ENCODE data around the gene CCNK.

The CCNK gene

DNA sequence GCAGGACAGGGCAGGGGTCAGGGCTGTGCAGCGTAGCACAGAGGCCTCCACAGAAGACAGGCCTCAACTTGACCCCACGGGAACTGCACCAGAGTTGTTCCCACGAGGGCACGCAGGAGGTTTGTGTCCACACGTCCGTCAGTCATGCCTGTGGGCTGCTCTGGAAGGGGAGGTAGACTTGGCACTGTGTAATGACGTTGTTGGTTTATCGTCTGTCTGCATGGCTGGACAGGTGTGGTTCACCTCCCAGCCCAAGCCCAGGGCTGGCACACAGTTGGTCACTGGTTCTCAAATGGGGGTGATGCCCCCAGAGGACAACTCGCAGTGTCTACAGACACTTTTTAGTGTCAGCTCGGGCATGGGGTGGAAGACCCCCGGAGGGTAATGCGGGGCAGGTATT, 45.8 kb downstream of the CCNK start:
- Histone ChIP-seq H3K9ac (ENCODE audit: low read length) (no peak overlapping the region), H3K56ac (ENCODE audit: low read length) (no peak overlapping the region), H3K36me3 (ENCODE audit: control insufficient read depth, insufficient read depth, low read length) (no peaks in the 10 kb centered on the region), H4K5ac (ENCODE audit: low read length) (no peak overlapping the region), H3K27me3 (ENCODE audit: insufficient read depth, low read length, poor library complexity) (no peaks in the 10 kb centered on the region), H3K4ac (ENCODE audit: low read depth, low read length) (no peak overlapping the region), H3K79me2 (ENCODE audit: control insufficient read depth, insufficient read depth, low read length) (no peaks in the 10 kb centered on the region), H2BK15ac (replicated peaks; ENCODE audit: low read depth) (no peak overlapping the region), H3K79me1 (ENCODE audit: low read length) (no peaks in the 10 kb centered on the region), H2BK120ac (ENCODE audit: low read depth, low read length) (no peak overlapping the region), H3K23ac (ENCODE audit: low read length) (no peak overlapping the region), H3K4me1 (ENCODE audit: control insufficient read depth, low read depth, low read length) (peaks cover 11% of the 10 kb centered on the region), H2AK5ac (ENCODE audit: low read length) (no peak overlapping the region), H3K4me3 (ENCODE audit: low read length) (no peak overlapping the region), H2BK5ac (ENCODE audit: low read length) (no peak overlapping the region), H4K8ac (ENCODE audit: low read depth, low read length) (no peak overlapping the region), H3K4me2 (ENCODE audit: low read length) (no peak overlapping the region), H3K27ac (ENCODE audit: low read depth, low read length) (no peak overlapping the region), H3K18ac (ENCODE audit: low read length) (no peak overlapping the region)
- no peak for DNase-seq
- WGBS (ENCODE audit: extremely low coverage, insufficient coverage, low lambda C conversion rate) = no CpG with 5 or more reads among the region's 12 CpGs

GRCh38 chr14:99527427-99528076, 46.3 kb downstream of the CCNK start:
- Histone ChIP-seq H3K4ac (ENCODE audit: low read depth, low read length) (no peak overlapping the region), H3K56ac (ENCODE audit: low read length) (no peak overlapping the region), H3K18ac (ENCODE audit: low read length) (no peak overlapping the region), H2BK120ac (ENCODE audit: low read depth, low read length) (no peak overlapping the region), H3K4me1 (ENCODE audit: control insufficient read depth, low read depth, low read length) (peaks cover 11% of the 10 kb centered on the region), H4K5ac (ENCODE audit: low read length) (no peak overlapping the region), H3K79me1 (ENCODE audit: low read length) (no peaks in the 10 kb centered on the region), H3K27me3 (ENCODE audit: insufficient read depth, low read length, poor library complexity) (no peaks in the 10 kb centered on the region), H3K79me2 (ENCODE audit: control insufficient read depth, insufficient read depth, low read length) (no peaks in the 10 kb centered on the region), H3K23ac (ENCODE audit: low read length) (no peak overlapping the region), H3K4me2 (ENCODE audit: low read length) (no peak overlapping the region), H3K27ac (ENCODE audit: low read depth, low read length) (no peak overlapping the region), H3K4me3 (ENCODE audit: low read length) (no peak overlapping the region), H3K9ac (ENCODE audit: low read length) (no peak overlapping the region), H2AK5ac (ENCODE audit: low read length) (no peak overlapping the region), H4K8ac (ENCODE audit: low read depth, low read length) (no peak overlapping the region), H2BK5ac (ENCODE audit: low read length) (no peak overlapping the region), H3K36me3 (ENCODE audit: control insufficient read depth, insufficient read depth, low read length) (no peaks in the 10 kb centered on the region), H2BK15ac (replicated peaks; ENCODE audit: low read depth) (no peak overlapping the region)
- WGBS (ENCODE audit: extremely low coverage, insufficient coverage, low lambda C conversion rate) = no CpG with 5 or more reads among the region's 19 CpGs
- no peak for DNase-seq

DNA sequence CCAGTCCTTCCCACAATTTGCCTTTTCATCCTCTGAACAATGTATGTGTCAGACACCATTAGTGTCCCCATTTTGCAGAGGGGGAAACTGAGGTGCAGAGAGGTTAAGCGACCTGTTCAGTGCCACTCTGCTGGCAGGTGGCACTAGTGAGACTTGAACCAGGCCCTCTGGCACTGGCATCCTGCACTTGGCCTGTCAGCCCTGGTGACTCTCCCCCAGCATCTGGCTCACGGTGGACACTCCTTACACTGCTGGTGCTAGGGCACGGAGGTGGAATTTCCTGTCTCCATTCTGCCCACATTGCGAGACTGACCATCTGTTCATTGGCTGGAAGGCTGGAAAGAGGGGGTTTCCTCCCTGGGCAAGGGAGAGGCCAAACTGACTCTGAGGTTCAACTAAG, 48.7 kb downstream of the CCNK start:
- Histone ChIP-seq H2BK15ac (replicated peaks; ENCODE audit: low read depth) (no peak overlapping the region), H3K4me3 (ENCODE audit: low read length) (no peak overlapping the region), H2BK5ac (ENCODE audit: low read length) (no peak overlapping the region), H3K18ac (ENCODE audit: low read length) (no peak overlapping the region), H3K56ac (ENCODE audit: low read length) (no peak overlapping the region), H3K23ac (ENCODE audit: low read length) (no peak overlapping the region), H3K27me3 (ENCODE audit: insufficient read depth, low read length, poor library complexity) (no peaks in the 10 kb centered on the region), H3K4ac (ENCODE audit: low read depth, low read length) (no peak overlapping the region), H2BK120ac (ENCODE audit: low read depth, low read length) (no peak overlapping the region), H3K4me1 (ENCODE audit: control insufficient read depth, low read depth, low read length) (peaks cover 3% of the 10 kb centered on the region), H3K9ac (ENCODE audit: low read length) (no peak overlapping the region), H4K8ac (ENCODE audit: low read depth, low read length) (no peak overlapping the region), H3K27ac (ENCODE audit: low read depth, low read length) (no peak overlapping the region), H2AK5ac (ENCODE audit: low read length) (no peak overlapping the region), H3K79me2 (ENCODE audit: control insufficient read depth, insufficient read depth, low read length) (no peaks in the 10 kb centered on the region), H3K4me2 (ENCODE audit: low read length) (no peak overlapping the region), H3K79me1 (ENCODE audit: low read length) (no peaks in the 10 kb centered on the region), H3K36me3 (ENCODE audit: control insufficient read depth, insufficient read depth, low read length) (no peaks in the 10 kb centered on the region), H4K5ac (ENCODE audit: low read length) (no peak overlapping the region)
- no CpG with 5 or more reads among the region's 4 CpGs for WGBS (ENCODE audit: extremely low coverage, insufficient coverage, low lambda C conversion rate)
- no peak for DNase-seq

DNA sequence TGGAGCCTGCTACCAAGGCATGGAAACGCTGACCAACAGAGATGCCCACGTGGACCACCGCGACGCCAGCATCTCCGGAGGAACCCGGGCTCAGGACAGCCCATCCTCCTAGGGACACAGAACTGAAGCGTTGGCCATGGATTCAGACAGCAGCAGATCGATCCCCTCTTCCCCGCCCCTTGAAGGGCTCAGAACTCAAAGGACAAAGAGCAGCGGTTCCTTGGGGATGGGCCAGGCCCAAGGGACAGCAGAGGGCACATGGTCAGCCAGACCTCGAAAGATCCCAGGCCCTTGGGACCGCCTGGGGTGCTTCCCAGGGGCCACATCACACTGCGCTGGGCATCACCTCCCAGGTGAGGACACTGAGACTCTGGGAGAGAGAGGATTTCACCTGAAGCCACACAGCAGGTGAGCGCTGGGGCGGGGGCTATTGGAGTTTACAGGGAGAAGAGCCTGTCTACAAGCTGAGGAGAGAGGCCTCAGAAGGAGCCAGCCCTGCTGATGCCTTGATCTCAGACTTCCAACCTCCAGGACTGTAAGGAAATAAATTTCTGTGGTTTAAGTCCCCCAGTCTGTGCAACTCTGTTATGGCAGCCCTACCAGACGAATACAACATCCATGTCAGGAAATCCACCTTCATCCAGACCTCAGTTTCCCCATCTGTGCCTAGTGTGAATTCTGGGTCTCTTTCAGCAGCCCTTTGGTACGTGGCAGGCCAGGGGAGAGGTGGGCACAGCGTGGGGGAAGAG, 49.4 kb downstream of the CCNK start:
- H3K4me1 ChIP-seq (ENCODE audit: control insufficient read depth, low read depth, low read length) = peaks cover 3% of the 10 kb centered on the region
- no peak overlapping the region for H2BK120ac ChIP-seq (ENCODE audit: low read depth, low read length)
- H2AK5ac ChIP-seq (ENCODE audit: low read length) = no peak overlapping the region
- no peaks in the 10 kb centered on the region for H3K36me3 ChIP-seq (ENCODE audit: control insufficient read depth, insufficient read depth, low read length)
- no peak overlapping the region for H3K23ac ChIP-seq (ENCODE audit: low read length)
- no peak overlapping the region for H3K4ac ChIP-seq (ENCODE audit: low read depth, low read length)
- H3K56ac ChIP-seq (ENCODE audit: low read length) = peak overlapping the region; percentile 1
- H3K27me3 ChIP-seq (ENCODE audit: insufficient read depth, low read length, poor library complexity) = no peaks in the 10 kb centered on the region
- DNase-seq = no peak
- no peak overlapping the region for H4K5ac ChIP-seq (ENCODE audit: low read length)
- H4K8ac ChIP-seq (ENCODE audit: low read depth, low read length) = no peak overlapping the region
- H3K79me1 ChIP-seq (ENCODE audit: low read length) = no peaks in the 10 kb centered on the region
- H2BK15ac ChIP-seq (replicated peaks; ENCODE audit: low read depth) = no peak overlapping the region
- no CpG with 5 or more reads among the region's 19 CpGs for WGBS (ENCODE audit: extremely low coverage, insufficient coverage, low lambda C conversion rate)
- H3K9ac ChIP-seq (ENCODE audit: low read length) = no peak overlapping the region
- no peak overlapping the region for H3K4me2 ChIP-seq (ENCODE audit: low read length)
- no peaks in the 10 kb centered on the region for H3K79me2 ChIP-seq (ENCODE audit: control insufficient read depth, insufficient read depth, low read length)
- no peak overlapping the region for H3K27ac ChIP-seq (ENCODE audit: low read depth, low read length)
- no peak overlapping the region for H3K18ac ChIP-seq (ENCODE audit: low read length)
- no peak overlapping the region for H2BK5ac ChIP-seq (ENCODE audit: low read length)
- no peak overlapping the region for H3K4me3 ChIP-seq (ENCODE audit: low read length)

DNA sequence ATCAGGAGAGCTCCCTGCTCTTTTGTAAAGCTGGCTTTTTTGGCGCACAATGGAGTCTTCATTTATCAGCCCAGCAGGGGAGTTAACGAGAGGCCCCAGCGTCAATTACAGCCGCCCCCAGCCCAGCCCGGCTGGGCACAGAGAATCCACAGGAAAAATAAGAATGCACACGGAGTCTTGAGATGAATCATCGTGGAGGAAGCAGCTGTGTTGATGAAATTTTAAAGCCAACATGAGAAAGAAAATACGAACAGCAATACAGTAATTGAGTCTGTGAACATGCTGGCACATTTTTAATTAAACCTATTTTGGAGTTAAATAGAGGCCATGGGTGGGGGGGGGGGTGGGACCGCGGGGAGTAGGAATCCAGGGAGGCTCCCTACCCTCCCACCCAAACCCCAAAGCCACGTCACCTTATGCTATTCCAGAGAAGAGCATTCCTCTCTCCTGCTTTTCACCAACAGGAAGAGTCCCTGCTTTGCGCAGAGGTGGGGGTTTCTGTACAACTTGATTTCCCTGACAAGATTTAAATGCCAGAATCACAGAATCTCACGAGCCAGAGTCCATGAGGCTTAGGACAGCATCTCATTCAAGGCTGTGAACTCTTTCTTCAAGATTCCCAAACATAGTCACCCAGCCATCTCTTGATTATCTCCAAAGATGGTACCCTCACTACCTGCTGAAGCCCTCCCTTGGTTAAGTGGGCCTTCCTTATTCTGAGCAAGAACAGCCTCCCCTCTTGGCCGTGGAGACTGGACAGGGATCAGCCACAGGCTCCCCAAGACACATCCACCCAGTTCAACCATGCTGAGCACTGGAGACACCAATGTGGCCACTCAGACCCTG, 50.3 kb downstream of the CCNK start:
- DNase-seq = peak; percentile 37
- peaks cover 3% of the 10 kb centered on the region for H3K4me1 ChIP-seq (ENCODE audit: control insufficient read depth, low read depth, low read length)
- no peak overlapping the region for H3K27ac ChIP-seq (ENCODE audit: low read depth, low read length)

More for the DNA sequence above, 50.3 kb downstream of the CCNK start:
- no peak overlapping the region for H4K8ac ChIP-seq (ENCODE audit: low read depth, low read length)
- no peak overlapping the region for H3K9ac ChIP-seq (ENCODE audit: low read length)
- H3K36me3 ChIP-seq (ENCODE audit: control insufficient read depth, insufficient read depth, low read length) = no peaks in the 10 kb centered on the region
- H3K23ac ChIP-seq (ENCODE audit: low read length) = no peak overlapping the region
- H2BK5ac ChIP-seq (ENCODE audit: low read length) = no peak overlapping the region
- no peak overlapping the region for H4K5ac ChIP-seq (ENCODE audit: low read length)
- no peaks in the 10 kb centered on the region for H3K79me2 ChIP-seq (ENCODE audit: control insufficient read depth, insufficient read depth, low read length)
- H2BK120ac ChIP-seq (ENCODE audit: low read depth, low read length) = no peak overlapping the region
- no peak overlapping the region for H3K4me2 ChIP-seq (ENCODE audit: low read length)
- no peak overlapping the region for H3K4me3 ChIP-seq (ENCODE audit: low read length)
- H2AK5ac ChIP-seq (ENCODE audit: low read length) = no peak overlapping the region
- H2BK15ac ChIP-seq (replicated peaks; ENCODE audit: low read depth) = no peak overlapping the region
- no peaks in the 10 kb centered on the region for H3K27me3 ChIP-seq (ENCODE audit: insufficient read depth, low read length, poor library complexity)
- H3K18ac ChIP-seq (ENCODE audit: low read length) = no peak overlapping the region
- H3K4ac ChIP-seq (ENCODE audit: low read depth, low read length) = no peak overlapping the region
- H3K56ac ChIP-seq (ENCODE audit: low read length) = no peak overlapping the region
- H3K79me1 ChIP-seq (ENCODE audit: low read length) = no peaks in the 10 kb centered on the region
- WGBS (ENCODE audit: extremely low coverage, insufficient coverage, low lambda C conversion rate) = no CpG with 5 or more reads among the region's 14 CpGs

Measured in mesendoderm (in vitro differentiated cells).